ENCODE results near the gene AGBL4. TPM values are rescaled to one million over a fixed set of nuclear protein-coding genes. Genes with fewer than 3 reads are reported as not detected.

Gene AGBL4
- total and polyA plus RNA-seq, 10 donors: 0.05 to 1.8 (median 0.32) TPM; not detected in 1

DNA sequence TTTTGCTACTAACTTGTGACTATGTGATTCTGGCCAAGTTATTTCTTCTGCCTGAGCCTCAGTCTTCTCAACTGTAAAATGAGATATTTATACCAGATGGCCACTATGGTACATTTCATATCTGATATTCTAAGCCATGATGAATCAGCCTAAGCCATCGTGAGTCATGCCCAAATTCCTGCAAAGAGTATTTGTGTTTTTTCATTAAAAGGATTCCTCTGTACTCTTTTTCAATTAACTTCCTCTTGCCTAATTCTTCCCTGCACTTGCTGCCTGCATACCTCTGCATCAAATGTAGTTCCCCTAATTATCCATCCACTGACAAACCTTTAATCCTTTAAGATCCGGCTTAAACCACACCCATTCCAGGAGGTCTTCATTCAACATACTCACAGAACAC is 672.0 kb downstream of the AGBL4 start:
- TF ChIP-seq POLR2AphosphoS5 (IDR thresholded peaks at IDR 0.05): no peak
- TF ChIP-seq, protein P1, sequence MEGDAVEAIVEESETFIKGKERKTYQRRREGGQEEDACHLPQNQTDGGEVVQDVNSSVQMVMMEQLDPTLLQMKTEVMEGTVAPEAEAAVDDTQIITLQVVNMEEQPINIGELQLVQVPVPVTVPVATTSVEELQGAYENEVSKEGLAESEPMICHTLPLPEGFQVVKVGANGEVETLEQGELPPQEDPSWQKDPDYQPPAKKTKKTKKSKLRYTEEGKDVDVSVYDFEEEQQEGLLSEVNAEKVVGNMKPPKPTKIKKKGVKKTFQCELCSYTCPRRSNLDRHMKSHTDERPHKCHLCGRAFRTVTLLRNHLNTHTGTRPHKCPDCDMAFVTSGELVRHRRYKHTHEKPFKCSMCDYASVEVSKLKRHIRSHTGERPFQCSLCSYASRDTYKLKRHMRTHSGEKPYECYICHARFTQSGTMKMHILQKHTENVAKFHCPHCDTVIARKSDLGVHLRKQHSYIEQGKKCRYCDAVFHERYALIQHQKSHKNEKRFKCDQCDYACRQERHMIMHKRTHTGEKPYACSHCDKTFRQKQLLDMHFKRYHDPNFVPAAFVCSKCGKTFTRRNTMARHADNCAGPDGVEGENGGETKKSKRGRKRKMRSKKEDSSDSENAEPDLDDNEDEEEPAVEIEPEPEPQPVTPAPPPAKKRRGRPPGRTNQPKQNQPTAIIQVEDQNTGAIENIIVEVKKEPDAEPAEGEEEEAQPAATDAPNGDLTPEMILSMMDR (IDR thresholded peaks at IDR 0.05 in 8 of 11, conservative IDR thresholded peaks at IDR 0.05 in 3 of 11): no peak
- TF ChIP-seq POLR2A (IDR thresholded peaks at IDR 0.05): no peak
- no peak overlapping the region for H3K4me3 ChIP-seq
- intact Hi-C loops (cut with DNase I; ENCODE audit: low total_unique reads): no loop called here
- H3K27me3 ChIP-seq (replicated peaks in 1 of 7): no peaks in the 10 kb centered on the region
- H3K9me3 ChIP-seq: peaks cover 0 to 10% (median 0%) of the 10 kb centered on the region in 8 donors
- 64 to 78% (median 73%) methylated on average over 2 of the region's 2 CpGs for WGBS, 5 donors
- no peak for DNase-seq
- no peak overlapping the region for H3K27ac ChIP-seq
- no peaks in the 10 kb centered on the region for H3K36me3 ChIP-seq
- no peaks in the 10 kb centered on the region for H3K4me1 ChIP-seq

DNA sequence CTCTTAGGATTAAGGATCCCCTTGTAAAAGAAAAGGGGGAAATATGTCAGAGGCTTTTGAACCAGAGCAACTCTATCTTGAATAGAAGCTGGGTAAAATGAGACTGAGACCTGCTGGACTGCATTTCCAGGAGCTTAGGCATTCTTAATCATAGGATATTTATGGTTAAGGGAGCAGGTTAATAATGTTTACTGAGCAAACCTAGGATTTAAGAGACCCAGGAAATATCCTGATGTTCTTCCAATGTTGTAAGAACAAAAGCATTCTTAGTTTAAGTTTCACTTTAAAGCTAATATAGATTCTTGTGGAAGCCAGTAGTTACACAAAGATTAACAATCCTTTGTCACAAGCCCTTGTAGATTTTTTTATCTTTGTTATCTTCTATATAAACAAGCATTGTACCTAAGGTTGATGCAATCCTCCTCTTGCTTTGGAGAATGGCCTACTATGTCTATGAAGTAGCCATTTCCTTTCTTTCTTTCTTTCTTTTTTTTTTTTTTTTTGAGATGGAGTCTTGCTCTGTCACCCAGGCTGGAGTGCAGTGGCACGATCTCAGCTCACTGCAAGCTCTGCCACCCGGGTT is 676.9 kb downstream of the AGBL4 start:
- Histone ChIP-seq H3K9me3 (peaks cover 0 to 24% (median 13%) of the 10 kb centered on the region in 8 donors), H3K27ac (no peak overlapping the region), H3K4me1 (no peaks in the 10 kb centered on the region), H3K36me3 (no peaks in the 10 kb centered on the region), H3K27me3 (replicated peaks in 1 of 7) (no peaks in the 10 kb centered on the region), H3K4me3 (no peak overlapping the region)
- TF ChIP-seq POLR2A (IDR thresholded peaks at IDR 0.05) (no peak), POLR2AphosphoS5 (IDR thresholded peaks at IDR 0.05) (no peak)
- TF ChIP-seq, protein P1 (IDR thresholded peaks at IDR 0.05 in 8 of 11, conservative IDR thresholded peaks at IDR 0.05 in 3 of 11): no peak
- DNase-seq: no peak
- intact Hi-C loops (cut with DNase I; ENCODE audit: low total_unique reads): no loop called here
- 73 to 92% (median 85%) methylated on average over 2 of the region's 2 CpGs for WGBS, 5 donors

DNA sequence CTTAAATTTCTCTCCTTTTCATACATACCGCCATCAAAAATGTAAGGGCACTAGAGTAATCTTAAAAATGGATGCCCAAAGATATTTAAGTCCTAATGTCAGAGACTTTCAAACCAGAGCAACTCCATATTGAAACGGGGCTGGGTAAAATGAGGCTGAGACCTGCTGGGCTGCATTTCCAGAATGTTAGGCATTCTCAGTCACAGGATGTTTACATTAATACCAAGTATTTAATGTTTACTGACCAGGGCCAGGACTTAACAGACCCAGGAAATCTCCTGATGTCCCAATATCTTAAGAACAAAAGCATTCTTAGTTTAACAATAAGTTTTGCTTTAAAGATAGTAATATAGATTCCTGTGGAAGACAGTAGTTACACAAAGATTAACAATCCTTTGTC is 683.2 kb downstream of the AGBL4 start:
- Histone ChIP-seq H3K9me3 (peaks cover 0 to 12% (median 8%) of the 10 kb centered on the region in 8 donors), H3K4me3 (no peak overlapping the region), H3K36me3 (no peaks in the 10 kb centered on the region), H3K27ac (no peak overlapping the region), H3K4me1 (no peaks in the 10 kb centered on the region), H3K27me3 (replicated peaks in 1 of 7) (no peaks in the 10 kb centered on the region)
- WGBS, 5 donors: 81 to 94% (median 85%) methylated on average over 2 of the region's 2 CpGs
- intact Hi-C loops (cut with DNase I; ENCODE audit: low total_unique reads): no loop called here
- TF ChIP-seq POLR2AphosphoS5 (IDR thresholded peaks at IDR 0.05) (no peak), POLR2A (IDR thresholded peaks at IDR 0.05) (no peak)
- TF ChIP-seq, protein P1 (IDR thresholded peaks at IDR 0.05 in 8 of 11, conservative IDR thresholded peaks at IDR 0.05 in 3 of 11): no peak
- DNase-seq: no peak

DNA sequence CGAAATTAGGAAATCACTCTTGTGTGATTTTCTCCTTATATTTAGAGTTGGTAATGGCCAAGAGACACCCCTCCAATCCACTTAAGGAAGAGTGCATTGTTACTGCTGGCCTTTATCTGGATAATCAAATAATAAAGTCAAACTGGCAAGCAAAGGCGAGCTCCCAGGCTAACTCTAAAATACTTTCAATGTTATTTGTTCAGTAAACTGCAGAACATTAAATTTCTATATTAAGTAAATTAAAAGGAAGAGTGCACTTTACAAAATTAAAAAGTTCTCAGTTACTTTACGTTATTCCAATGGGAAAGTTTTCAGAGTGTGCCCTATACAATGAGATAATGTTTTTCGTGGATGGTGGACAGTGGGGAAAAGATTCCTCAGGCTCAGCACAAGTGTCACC is 684.7 kb downstream of the AGBL4 start:
- Histone ChIP-seq H3K27me3 (replicated peaks in 1 of 7) (no peaks in the 10 kb centered on the region), H3K4me3 (no peak overlapping the region), H3K27ac (no peak overlapping the region), H3K36me3 (no peaks in the 10 kb centered on the region), H3K4me1 (no peaks in the 10 kb centered on the region), H3K9me3 (no peaks in the 10 kb centered on the region)
- TF ChIP-seq, protein P1 (IDR thresholded peaks at IDR 0.05 in 8 of 11, conservative IDR thresholded peaks at IDR 0.05 in 3 of 11): no peak
- TF ChIP-seq POLR2AphosphoS5 (IDR thresholded peaks at IDR 0.05): no peak
- TF ChIP-seq POLR2A (IDR thresholded peaks at IDR 0.05): no peak
- 74 to 91% (median 75%) methylated on average over 4 of the region's 4 CpGs for WGBS, 5 donors
- no peak for DNase-seq
- intact Hi-C loops (cut with DNase I; ENCODE audit: low total_unique reads): no loop called here
